Panc1 (cell line): ENCODE results near the gene ATP6V0C.

Source experiments
- CTCF ChIP-seq: fragments of 450-650 bp; IDR thresholded peaks from 2 replicates; pipeline ENCODE4 v1.5.1; 2017; ENCODE audit warnings: mild to moderate bottlenecking
- POLR2AphosphoS5 ChIP-seq: IDR thresholded peaks from 2 replicates; pipeline ENCODE4 v1.6.1; 2012; ENCODE audit warnings: mild to moderate bottlenecking, low read depth, low read length, moderate library complexity
- REST ChIP-seq, 2 experiments: IDR thresholded peaks; 2 replicates each; pipeline ENCODE4 v1.6.1; 2011 to 2012; ENCODE audit warnings: low read depth in 2 of 2, control low read depth in 1 of 2, low read length in 1 of 2, mild to moderate bottlenecking in 1 of 2, moderate library complexity in 1 of 2; ENCODE audit not compliant: insufficient read depth in 1 of 2
- SIN3A ChIP-seq: IDR thresholded peaks from 2 replicates; pipeline ENCODE4 v1.6.1; 2012; ENCODE audit warnings: low read depth, mild to moderate bottlenecking, low read length, moderate library complexity, borderline replicate concordance; ENCODE audit not compliant: insufficient read depth
- TCF7L2 ChIP-seq: IDR thresholded peaks from 2 replicates; pipeline ENCODE4 v1.6.1; 2011; ENCODE audit warnings: mild to moderate bottlenecking, low read depth, low read length, inconsistent platforms

GRCh38 chr16:2529061-2529931, 15.5 kb downstream of the ATP6V0C start:
- TF ChIP-seq CTCF (no peak), TCF7L2 (no peak), POLR2AphosphoS5 (no peak), SIN3A (no peak), REST (IDR thresholded peaks at IDR 0.05; ENCODE audit: insufficient read depth in 1 of 2, low read depth in 2 of 2, low read length in 1 of 2) (no peak)
